HG03064 (cell line): ENCODE measurements around the gene SPRY4.
"Not testable (repeated sequence)": the region's sequence is repeated elsewhere in the genome, so short reads cannot be mapped to it uniquely, and the experiment has no call there.

Source experiments
- ATAC-seq: cut with Tn5 transposase; IDR thresholded peaks from one replicate; pipeline ENCODE4 v1.9.1; 2021; ENCODE audit warnings: low read depth; ENCODE audit not compliant: unreplicated experiment

Gene SPRY4

GRCh38 chr5:142324871-142325724 lies at the start of gene SPRY4:
SPRY4 (minus strand) TSS chr5:142325021; CDS start chr5:142315108, 9,913 bp downstream.
- peak; percentile 59 for ATAC-seq

- no peak for ATAC-seq
Observed at GRCh38 chr5:142368529-142368928, 43.7 kb upstream of the SPRY4 start.

GRCh38 chr5:142366007-142366406 lies 41.2 kb upstream of the SPRY4 start:
- no peak for ATAC-seq

- no peak for ATAC-seq
Observed at GRCh38 chr5:142364251-142365145, 39.7 kb upstream of the SPRY4 start.

- no peak for ATAC-seq
Observed at GRCh38 chr5:142363619-142363963, 38.8 kb upstream of the SPRY4 start.

- not testable (repeated sequence) for ATAC-seq
Observed at GRCh38 chr5:142362193-142362592, 37.4 kb upstream of the SPRY4 start.

GRCh38 chr5:142360607-142361120 lies 35.8 kb upstream of the SPRY4 start:
- ATAC-seq = no peak

GRCh38 chr5:142360051-142360498 lies 35.3 kb upstream of the SPRY4 start:
- no peak for ATAC-seq

- ATAC-seq = no peak
Observed at GRCh38 chr5:142358648-142359047, 33.8 kb upstream of the SPRY4 start.

- ATAC-seq = no peak
Observed at GRCh38 chr5:142358121-142358520, 33.3 kb upstream of the SPRY4 start.

- no peak for ATAC-seq
Observed at GRCh38 chr5:142357469-142358090, 32.8 kb upstream of the SPRY4 start.

- ATAC-seq = peak; percentile 90
Observed at GRCh38 chr5:142356716-142357468, 32.1 kb upstream of the SPRY4 start.

- no peak for ATAC-seq
Observed at GRCh38 chr5:142356349-142356715, 31.5 kb upstream of the SPRY4 start.

GRCh38 chr5:142353071-142353472 lies 28.3 kb upstream of the SPRY4 start:
- ATAC-seq = no peak

- ATAC-seq = no peak
Observed at GRCh38 chr5:142350021-142350420, 25.2 kb upstream of the SPRY4 start.

- no peak for ATAC-seq
Observed at GRCh38 chr5:142346706-142347105, 21.9 kb upstream of the SPRY4 start.

GRCh38 chr5:142344915-142345314 lies 20.1 kb upstream of the SPRY4 start:
- not testable (repeated sequence) for ATAC-seq

GRCh38 chr5:142343531-142343930 lies 18.7 kb upstream of the SPRY4 start:
- ATAC-seq = no peak

- ATAC-seq = no peak
Observed at GRCh38 chr5:142342128-142342981, 17.5 kb upstream of the SPRY4 start.
